Measurements from ENCODE around the gene LTV1.

DNA sequence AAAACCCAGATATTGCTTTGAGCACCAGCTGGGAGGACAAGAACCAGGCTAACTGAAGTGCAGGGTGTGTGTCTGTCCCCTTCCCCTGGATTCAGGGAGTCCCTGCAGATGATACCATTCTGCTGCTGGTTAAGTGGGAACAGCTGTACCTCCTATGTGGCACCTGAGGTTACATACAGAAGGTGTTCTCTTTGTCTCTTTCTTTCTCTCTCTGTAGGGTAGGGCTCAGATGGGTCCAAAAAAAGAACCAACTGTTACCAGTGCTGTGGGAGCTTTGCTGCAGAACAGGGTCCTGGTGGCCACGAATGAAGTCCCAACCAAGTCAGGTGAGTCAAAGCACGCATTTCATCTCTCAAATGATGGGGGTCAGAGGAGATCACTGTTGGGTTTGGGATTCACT is 59.7 kb downstream of the LTV1 start:
- TF ChIP-seq, protein P1, sequence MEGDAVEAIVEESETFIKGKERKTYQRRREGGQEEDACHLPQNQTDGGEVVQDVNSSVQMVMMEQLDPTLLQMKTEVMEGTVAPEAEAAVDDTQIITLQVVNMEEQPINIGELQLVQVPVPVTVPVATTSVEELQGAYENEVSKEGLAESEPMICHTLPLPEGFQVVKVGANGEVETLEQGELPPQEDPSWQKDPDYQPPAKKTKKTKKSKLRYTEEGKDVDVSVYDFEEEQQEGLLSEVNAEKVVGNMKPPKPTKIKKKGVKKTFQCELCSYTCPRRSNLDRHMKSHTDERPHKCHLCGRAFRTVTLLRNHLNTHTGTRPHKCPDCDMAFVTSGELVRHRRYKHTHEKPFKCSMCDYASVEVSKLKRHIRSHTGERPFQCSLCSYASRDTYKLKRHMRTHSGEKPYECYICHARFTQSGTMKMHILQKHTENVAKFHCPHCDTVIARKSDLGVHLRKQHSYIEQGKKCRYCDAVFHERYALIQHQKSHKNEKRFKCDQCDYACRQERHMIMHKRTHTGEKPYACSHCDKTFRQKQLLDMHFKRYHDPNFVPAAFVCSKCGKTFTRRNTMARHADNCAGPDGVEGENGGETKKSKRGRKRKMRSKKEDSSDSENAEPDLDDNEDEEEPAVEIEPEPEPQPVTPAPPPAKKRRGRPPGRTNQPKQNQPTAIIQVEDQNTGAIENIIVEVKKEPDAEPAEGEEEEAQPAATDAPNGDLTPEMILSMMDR (IDR thresholded peaks at IDR 0.05; ENCODE audit: insufficient read depth, low read depth, low read length) = no peak
- no peak for TF ChIP-seq EZH2 (IDR thresholded peaks at IDR 0.05; ENCODE audit: insufficient read depth, low read length)

Measured in astrocyte (in vitro differentiated cells and primary cell).